Measurements from ENCODE around the gene RAET1G.

DNA sequence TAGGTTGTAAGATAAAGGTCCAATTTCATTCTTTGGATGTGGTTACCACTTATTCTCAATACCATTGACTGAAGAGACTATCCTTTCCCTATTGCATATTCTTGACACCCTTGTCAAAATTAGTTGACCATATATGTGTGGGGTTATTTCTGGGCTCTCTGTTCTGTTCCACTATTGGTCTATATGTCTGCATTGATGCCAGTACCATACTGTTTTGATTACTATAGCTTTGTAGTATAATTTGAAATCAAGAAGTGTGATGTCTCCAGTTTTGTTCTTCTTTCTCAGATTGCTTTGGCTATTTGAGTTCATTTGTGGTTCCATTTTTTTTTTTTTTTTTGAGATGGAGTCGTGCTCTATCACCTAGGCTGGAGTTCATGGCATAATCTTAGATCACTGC is 50.7 kb downstream of the RAET1G start:
- TF ChIP-seq, protein P1, sequence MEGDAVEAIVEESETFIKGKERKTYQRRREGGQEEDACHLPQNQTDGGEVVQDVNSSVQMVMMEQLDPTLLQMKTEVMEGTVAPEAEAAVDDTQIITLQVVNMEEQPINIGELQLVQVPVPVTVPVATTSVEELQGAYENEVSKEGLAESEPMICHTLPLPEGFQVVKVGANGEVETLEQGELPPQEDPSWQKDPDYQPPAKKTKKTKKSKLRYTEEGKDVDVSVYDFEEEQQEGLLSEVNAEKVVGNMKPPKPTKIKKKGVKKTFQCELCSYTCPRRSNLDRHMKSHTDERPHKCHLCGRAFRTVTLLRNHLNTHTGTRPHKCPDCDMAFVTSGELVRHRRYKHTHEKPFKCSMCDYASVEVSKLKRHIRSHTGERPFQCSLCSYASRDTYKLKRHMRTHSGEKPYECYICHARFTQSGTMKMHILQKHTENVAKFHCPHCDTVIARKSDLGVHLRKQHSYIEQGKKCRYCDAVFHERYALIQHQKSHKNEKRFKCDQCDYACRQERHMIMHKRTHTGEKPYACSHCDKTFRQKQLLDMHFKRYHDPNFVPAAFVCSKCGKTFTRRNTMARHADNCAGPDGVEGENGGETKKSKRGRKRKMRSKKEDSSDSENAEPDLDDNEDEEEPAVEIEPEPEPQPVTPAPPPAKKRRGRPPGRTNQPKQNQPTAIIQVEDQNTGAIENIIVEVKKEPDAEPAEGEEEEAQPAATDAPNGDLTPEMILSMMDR (IDR thresholded peaks at IDR 0.05; ENCODE audit: extremely low read depth in 1 of 2, insufficient read depth in 1 of 2, low read depth in 1 of 2, low read length in 2 of 2): no peak
- TF ChIP-seq JUN (IDR thresholded peaks at IDR 0.05; ENCODE audit: borderline replicate concordance, insufficient read depth, insufficient read length, low read depth): no peak

Measured in endothelial cell of umbilical vein (primary cell).